B cell (primary cell): Measurements from ENCODE around the gene THSD7B.

Experiments
- CTCF ChIP-seq: fragments of 200-600 bp; IDR thresholded peaks from one replicate; pipeline ENCODE4 v1.8.0; 2022; ENCODE audit warnings: antibody characterized with exemption, mild to moderate bottlenecking
- EZH2 ChIP-seq: IDR thresholded peaks from 2 replicates; pipeline ENCODE4 v1.6.1; 2012; ENCODE audit warnings: borderline replicate concordance, low read depth, mild to moderate bottlenecking, moderate library complexity, low read length; ENCODE audit not compliant: insufficient read depth, poor library complexity, severe bottlenecking

- no peak for TF ChIP-seq CTCF
- no peak for TF ChIP-seq EZH2
These were observed 144.4 kb downstream of the THSD7B start for GRCh38 chr2:136909777-136910176.
